ENCODE data around the gene SPAG9. TPM values are rescaled to one million over a fixed set of nuclear protein-coding genes. Genes with fewer than 3 reads are reported as not detected.

Gene SPAG9
- total and polyA plus RNA-seq, 8 donors: 105 to 147 (median 116) TPM

- ATAC-seq (no peak), DNase-seq (no peak)
- Histone ChIP-seq H3K27me3 (no peaks in the 10 kb centered on the region), H3K4me1 (peaks cover 2 to 32% of the 10 kb centered on the region in 2 donors), H3K27ac (no peak overlapping the region), H3K36me3 (no peaks in the 10 kb centered on the region), H3K9me3 (no peaks in the 10 kb centered on the region), H3K4me3 (no peak overlapping the region)
- no peak for TF ChIP-seq CTCF (IDR thresholded peaks at IDR 0.05)
- intact Hi-C loops (cut with DNase I): no loop called here
These were observed 184.7 kb downstream of the SPAG9 start for GRCh38 chr17:50935996-50936266.

GRCh38 chr17:50935221-50935995 lies 185.3 kb downstream of the SPAG9 start:
- intact Hi-C loops (cut with DNase I): no loop called here
- no peak for TF ChIP-seq CTCF (IDR thresholded peaks at IDR 0.05)
- DNase-seq (peak in 2 of 4 donors; percentile 81 to 87), ATAC-seq (peak; percentile 65)
- Histone ChIP-seq H3K36me3 (no peaks in the 10 kb centered on the region), H3K4me1 (peaks cover 7 to 37% of the 10 kb centered on the region in 2 donors), H3K4me3 (no peak overlapping the region), H3K9me3 (no peaks in the 10 kb centered on the region), H3K27ac (no peak overlapping the region), H3K27me3 (no peaks in the 10 kb centered on the region)

- no peaks in the 10 kb centered on the region for H3K9me3 ChIP-seq
- TF ChIP-seq CTCF (IDR thresholded peaks at IDR 0.05): no peak
- intact Hi-C loops (cut with DNase I): no loop called here
- H3K27ac ChIP-seq: no peak overlapping the region
- no peak overlapping the region for H3K4me3 ChIP-seq
- ATAC-seq (no peak), DNase-seq (no peak)
- no peaks in the 10 kb centered on the region for H3K27me3 ChIP-seq
- no peaks in the 10 kb centered on the region for H3K36me3 ChIP-seq
- peaks cover 7 to 44% of the 10 kb centered on the region in 2 donors for H3K4me1 ChIP-seq
These were observed 185.9 kb downstream of the SPAG9 start for GRCh38 chr17:50934672-50935220.

GRCh38 chr17:50934161-50934560 lies 186.5 kb downstream of the SPAG9 start:
- intact Hi-C loops (cut with DNase I): no loop called here
- H3K36me3 ChIP-seq: no peaks in the 10 kb centered on the region
- H3K4me3 ChIP-seq: no peak overlapping the region
- no peaks in the 10 kb centered on the region for H3K27me3 ChIP-seq
- ATAC-seq (no peak), DNase-seq (no peak)
- peaks cover 7 to 44% of the 10 kb centered on the region in 2 donors for H3K4me1 ChIP-seq
- no peaks in the 10 kb centered on the region for H3K9me3 ChIP-seq
- TF ChIP-seq CTCF (IDR thresholded peaks at IDR 0.05): no peak
- no peak overlapping the region for H3K27ac ChIP-seq

- intact Hi-C loops (cut with DNase I): no loop called here
- peak; percentile 94 for ATAC-seq
- TF ChIP-seq CTCF (IDR thresholded peaks at IDR 0.05): no peak
- Histone ChIP-seq H3K36me3 (no peaks in the 10 kb centered on the region), H3K27me3 (no peaks in the 10 kb centered on the region), H3K27ac (peak overlapping the region; percentile 83 to 87), H3K4me3 (peak overlapping the region; percentile 36 to 43), H3K4me1 (peaks cover 7 to 49% of the 10 kb centered on the region in 2 donors), H3K9me3 (no peaks in the 10 kb centered on the region)
- DNase-seq: peak; percentile 81 to 94 (median 85)
These were observed 189.3 kb downstream of the SPAG9 start for GRCh38 chr17:50931144-50931908.
